HCEC 1CT (cell line): ENCODE results near the gene RSRC1.
A peak's percentile ranks its signal among the peaks of the same experiment; 100 is the strongest.
"Not testable (repeated sequence)": the region's sequence is repeated elsewhere in the genome, so short reads cannot be mapped to it uniquely, and the experiment has no call there.

Experiments
- DNase-seq: peaks from one replicate; pipeline ENCODE4 v3.0.0-alpha.2; 2017

The RSRC1 gene

GRCh38 chr3:158540066-158540465, 430.2 kb downstream of the RSRC1 start:
- no peak for DNase-seq

- no peak for DNase-seq
Observed at GRCh38 chr3:158548691-158549090, 438.8 kb downstream of the RSRC1 start.

GRCh38 chr3:158549938-158550337, 440.0 kb downstream of the RSRC1 start:
- DNase-seq = not testable (repeated sequence)

GRCh38 chr3:158552124-158552523, 442.2 kb downstream of the RSRC1 start:
- DNase-seq = no peak

GRCh38 chr3:158559504-158559903, 449.6 kb downstream of the RSRC1 start:
- no peak for DNase-seq

GRCh38 chr3:158560979-158561378, 451.1 kb downstream of the RSRC1 start:
- DNase-seq = no peak

GRCh38 chr3:158562674-158563073, 452.8 kb downstream of the RSRC1 start:
- no peak for DNase-seq

- DNase-seq = no peak
Observed at GRCh38 chr3:158563076-158563475, 453.2 kb downstream of the RSRC1 start.

- no peak for DNase-seq
Observed at GRCh38 chr3:158565076-158565475, 455.2 kb downstream of the RSRC1 start.

- DNase-seq = peak; percentile 18
Observed at GRCh38 chr3:158568784-158569183, 458.9 kb downstream of the RSRC1 start.

- DNase-seq = no peak
Observed at GRCh38 chr3:158569794-158570193, 459.9 kb downstream of the RSRC1 start.

- peak; percentile 94 for DNase-seq
Observed at GRCh38 chr3:158570999-158571702, 461.3 kb downstream of the RSRC1 start, which contains the start of gene MLF1. Gene MLF1, plus strand, starts transcription at chr3:158571194. Its CDS starts 107 bp downstream, at chr3:158571301.

- DNase-seq = no peak
Observed at GRCh38 chr3:158571969-158572765, 462.3 kb downstream of the RSRC1 start.

GRCh38 chr3:158572766-158573060, 462.8 kb downstream of the RSRC1 start:
- DNase-seq = no peak

GRCh38 chr3:158573714-158574113, 463.8 kb downstream of the RSRC1 start:
- DNase-seq = no peak

GRCh38 chr3:158574646-158575045, 464.8 kb downstream of the RSRC1 start:
- DNase-seq = no peak

GRCh38 chr3:158590223-158590622, 480.3 kb downstream of the RSRC1 start:
- DNase-seq = no peak
